ENCODE data around the gene LSS. TPM values are rescaled to one million over a fixed set of nuclear protein-coding genes. Genes with fewer than 3 reads are reported as not detected.
"Not testable (repeated sequence)": the region's sequence is repeated elsewhere in the genome, so short reads cannot be mapped to it uniquely, and the experiment has no call there.

Gene LSS
- total RNA-seq, 1 donor from 2014 or later: 69.8 TPM

DNA sequence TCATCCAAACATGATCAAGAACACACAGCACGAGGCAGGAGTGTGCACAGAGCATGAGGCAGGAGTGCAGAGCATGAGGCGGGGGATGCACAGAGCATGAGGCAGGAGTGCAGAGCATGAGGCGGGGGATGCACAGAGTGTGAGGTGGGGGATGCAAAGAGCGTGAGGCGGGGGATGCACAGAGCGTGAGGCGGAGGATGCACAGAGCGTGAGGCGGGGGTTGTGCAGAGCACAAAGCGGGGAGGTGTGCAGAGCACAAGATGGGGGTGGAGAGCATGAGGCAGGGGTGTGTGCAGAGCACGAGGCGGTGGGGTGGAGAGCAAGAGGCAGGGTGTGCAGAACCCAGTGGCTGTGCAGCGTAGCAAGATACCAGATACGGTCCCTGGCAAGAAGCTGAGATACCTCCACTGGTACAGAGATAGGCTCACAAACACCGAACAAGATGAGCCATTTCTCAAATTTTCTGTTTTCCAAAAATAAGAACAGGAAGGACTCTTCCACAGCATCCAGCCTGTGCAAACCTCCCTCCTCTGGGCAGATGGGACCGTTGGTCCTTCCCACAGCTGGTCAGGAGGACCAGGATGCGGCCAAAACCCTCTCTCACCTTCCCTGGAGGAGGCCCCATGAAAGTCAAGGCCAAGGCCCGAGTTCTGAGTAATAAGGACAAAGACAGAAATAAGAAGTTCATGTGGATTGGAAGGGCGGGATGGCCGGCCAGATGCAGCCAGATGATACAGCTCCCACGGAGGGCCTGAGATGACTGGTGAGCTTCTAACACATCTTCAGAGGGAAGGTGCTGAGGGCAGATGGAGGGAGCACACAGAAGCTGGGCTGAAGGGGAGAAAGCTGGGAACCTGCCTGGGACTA, 56.3 kb downstream of the LSS start:
- no peak for DNase-seq (ENCODE audit: low read depth, low spot score)

DNA sequence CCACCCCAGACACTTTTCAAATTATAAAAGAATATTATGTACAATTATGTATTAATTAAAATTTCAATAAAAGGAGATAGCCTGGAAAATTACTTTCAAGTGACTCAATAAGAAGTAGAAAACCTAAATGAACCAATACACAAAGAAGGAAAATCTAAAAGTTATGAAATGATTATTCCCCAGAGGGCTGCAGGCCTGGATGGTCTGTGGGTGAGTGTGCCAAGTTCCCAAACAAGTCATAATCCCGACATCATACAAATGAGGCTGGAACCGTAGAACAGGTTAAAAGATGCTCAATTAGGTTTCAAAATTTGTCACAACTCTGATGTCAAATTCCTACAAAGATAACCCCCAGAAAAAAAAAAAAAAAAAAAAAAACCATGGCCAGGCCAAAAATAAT, 57.0 kb downstream of the LSS start:
- DNase-seq (ENCODE audit: low read depth, low spot score): no peak

DNA sequence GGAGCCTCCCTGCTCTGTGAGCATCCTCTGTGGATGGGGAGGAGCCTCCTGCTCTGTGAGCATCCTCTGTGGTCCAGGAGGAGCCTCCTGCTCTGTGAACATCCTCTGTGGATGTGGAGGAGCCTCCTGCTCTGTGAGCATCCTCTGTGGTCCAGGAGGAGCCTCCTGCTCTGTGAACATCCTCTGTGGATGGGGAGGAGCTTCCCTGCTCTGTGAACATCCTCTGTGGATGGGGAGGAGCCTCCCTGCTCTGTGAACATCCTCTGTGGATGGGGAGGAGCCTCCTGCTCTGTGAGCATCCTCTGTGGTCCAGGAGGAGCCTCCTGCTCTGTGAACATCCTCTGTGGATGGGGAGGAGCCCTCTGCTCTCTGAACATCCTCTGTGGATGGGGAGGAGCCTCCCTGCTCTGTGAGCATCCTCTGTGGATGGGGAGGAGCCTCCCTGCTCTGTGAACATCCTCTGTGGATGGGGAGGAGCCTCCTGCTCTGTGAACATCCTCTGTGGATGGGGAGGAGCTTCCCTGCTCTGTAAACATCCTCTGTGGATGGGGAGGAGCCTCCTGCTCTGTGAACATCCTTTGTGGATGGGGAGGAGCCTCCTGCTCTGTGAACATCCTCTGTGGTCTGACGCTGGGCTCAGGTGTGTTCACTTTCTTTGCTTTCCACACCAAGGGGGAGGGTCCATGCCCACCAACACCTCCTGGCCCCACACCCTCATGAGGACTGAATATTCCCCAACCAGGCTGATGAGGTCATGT, 58.0 kb downstream of the LSS start:
- DNase-seq (ENCODE audit: low read depth, low spot score): not testable (repeated sequence)

DNA sequence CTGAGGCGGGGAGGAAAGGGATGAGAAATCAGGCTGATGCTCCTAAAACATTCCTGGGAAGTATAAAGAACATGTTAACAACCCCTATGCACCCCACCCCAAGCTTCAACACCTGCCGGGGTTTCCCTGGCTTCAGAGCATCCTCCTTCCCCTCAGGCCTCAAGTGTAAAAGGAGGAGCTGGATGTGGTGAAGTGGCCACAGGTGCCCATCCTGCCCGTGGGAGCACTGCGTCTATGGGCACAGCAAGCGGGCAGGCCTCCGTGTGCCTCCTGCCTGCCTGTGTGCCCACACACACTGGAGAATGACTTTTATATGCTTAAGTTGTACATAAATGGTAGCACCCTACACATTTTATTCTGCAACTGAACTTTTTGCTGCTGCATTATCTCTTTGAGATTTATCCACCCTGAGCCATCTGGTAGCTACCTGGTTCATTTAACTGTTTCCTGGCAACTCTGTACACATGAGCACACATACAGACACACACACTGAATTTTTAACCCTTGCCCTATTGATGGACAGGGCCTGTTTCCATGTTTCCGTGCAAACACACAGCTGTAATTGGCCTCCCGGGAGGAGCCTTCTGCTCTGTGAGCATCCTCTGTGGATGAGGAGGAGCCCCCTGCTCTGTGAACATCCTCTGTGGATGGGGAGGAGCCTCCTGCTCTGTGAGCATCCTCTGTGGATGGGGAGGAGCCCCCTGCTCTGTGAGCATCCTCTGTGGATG, 59.8 kb downstream of the LSS start:
- no peak for DNase-seq (ENCODE audit: low read depth, low spot score)

DNA sequence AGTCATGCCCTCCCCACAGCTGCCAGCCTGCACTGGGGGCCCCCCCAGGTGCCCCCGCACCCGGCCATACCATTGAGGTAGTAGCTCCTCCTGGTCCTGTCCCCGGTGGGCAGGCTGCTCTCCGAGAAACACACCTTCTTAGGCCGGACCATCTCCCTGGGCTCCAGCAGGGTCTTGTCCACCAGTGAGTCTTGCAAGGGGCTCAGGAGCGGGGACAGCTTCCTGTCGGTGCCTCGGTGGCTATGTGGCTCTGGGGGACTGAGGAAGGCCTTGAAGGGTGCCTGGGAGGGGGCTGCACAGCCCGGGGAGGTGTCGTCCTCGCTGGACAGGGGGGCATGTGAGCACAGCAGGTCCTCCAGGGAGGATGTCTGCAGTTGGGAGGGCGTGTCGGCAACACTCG, 60.3 kb downstream of the LSS start:
- DNase-seq (ENCODE audit: low read depth, low spot score): no peak

DNA sequence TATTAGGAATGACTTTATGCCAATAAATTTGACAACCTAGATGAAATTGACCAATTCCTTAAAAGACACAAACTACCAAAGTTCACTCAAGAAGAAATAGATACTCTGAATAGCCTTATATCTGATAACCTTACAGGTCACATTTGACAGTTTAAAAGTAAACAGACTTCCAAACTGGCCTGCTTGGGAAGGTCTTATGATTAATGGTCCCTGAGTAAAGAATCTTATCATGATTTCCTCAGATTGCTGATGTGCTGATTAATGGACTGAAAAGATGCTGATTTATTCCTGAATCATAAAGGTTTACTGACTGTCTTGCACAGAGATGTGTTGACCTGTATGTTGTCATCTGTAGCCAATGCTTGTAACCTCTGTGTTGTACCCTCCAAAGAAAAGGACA, 63.5 kb downstream of the LSS start:
- DNase-seq (ENCODE audit: low read depth, low spot score): no peak

DNA sequence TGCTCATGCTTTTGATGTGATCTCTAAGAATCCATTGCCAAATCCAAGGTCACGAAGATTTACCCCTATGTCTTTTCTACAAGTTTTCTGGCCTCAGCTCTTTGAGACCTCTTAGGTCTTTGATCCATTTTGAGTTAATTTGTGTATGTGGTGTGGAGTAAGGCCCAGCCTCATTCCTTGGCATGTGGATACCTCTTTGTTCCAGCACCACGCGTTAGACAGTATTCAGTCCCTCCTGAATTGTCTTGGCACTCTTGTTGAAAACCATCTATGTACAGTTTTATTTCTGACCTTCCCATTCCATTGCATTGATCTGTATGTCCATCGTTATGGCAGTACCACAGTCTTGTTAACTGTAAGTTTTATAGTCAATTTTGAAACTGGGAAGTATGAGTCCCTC, 65.2 kb downstream of the LSS start:
- DNase-seq (ENCODE audit: low read depth, low spot score): no peak

DNA sequence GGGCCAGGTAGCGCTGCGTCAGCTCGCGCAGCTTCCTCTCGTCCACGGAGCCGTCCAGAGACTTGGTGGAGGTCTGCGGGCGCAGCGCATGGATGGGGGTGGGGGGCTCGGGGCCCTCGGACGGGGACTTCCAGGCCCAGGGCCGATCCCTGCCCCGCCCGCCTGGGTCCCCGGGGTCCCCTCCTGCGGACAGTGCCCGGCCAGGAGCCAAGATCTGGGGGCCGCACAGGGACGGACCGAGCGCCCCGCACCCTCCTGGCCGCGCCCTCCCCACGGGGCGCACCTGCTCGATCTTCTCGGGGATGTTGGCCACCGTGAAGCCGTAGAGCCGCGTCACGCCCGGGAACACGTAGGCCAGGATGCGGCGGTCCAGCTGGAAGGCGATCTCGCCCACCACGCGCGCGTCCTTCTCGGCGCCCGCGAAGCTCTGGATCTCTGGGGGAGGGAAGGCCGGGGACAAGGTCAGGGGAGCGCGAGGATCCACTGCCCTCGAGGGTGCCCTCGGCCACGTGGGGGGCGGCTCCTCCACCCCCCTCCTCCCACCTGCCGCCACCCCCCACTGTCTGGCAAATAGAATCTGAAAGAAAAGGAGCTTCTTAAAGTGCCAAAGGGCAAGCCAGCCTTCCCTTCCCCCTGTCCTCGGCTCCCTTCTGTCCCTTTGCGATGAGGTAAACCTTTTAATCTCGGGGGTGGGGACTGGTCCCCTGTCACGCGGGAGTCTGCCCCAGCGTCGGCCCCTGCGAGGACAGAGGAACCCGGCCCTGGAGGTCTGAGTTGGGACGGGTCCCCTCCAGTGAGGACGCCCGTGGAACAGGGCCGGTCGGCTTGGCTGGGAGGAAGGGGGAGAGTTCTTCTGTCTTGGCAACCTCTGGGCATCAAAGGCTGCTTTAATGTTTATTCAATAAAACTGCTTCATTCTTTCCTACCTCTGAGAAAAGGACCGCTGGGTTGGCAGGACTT, 66.7 kb downstream of the LSS start:
- no peak for DNase-seq (ENCODE audit: low read depth, low spot score)

DNA sequence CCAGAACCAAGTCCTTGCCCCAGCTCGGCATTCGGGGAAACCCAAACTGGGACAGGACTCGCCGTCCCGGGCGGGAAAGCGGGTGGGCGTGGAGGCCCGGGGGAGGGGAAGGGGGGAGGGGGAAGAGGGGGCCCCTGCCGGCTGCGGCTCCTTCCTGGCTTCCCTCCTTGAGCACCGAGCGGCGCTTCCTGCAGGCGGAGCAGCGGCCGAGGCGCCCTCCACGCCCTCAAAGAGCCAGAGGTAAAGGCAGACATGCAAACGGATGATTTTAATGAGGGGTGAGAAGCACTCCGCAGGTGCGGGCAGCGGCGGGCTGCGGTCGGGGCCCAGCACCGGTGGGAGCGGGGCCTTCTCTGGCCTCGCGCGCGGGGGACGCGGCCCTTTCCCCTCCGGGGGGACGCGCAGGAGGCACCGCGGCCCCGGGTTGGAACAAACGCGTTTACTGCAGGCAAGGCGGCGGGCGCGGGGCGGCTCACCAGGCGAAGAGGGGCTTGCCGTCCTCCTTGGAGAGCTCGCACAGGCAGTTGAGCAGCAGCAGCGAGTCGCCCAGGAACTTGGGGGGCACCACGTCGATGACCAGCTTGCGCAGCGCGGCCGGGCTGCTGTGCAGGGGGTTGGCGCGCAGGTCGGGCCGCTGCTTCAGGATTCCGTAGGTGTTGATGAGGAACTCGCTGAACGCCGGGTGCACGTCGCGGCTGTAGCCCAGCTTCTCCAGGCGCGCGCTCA, 67.5 kb downstream of the LSS start:
- no peak for DNase-seq (ENCODE audit: low read depth, low spot score)

DNA sequence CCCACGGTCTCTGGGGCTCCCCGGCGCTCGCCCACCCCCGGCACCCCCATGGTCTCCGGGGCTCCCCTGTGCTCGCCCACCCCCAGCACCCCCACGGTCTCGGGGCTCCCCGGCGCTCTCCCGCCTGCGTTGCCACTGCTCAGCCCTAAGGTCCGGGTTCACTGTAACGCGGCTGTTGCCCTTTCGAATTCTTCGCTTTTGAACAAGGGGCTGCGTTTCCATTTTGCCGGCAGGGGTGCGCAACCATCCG, 68.0 kb downstream of the LSS start:
- no peak for DNase-seq (ENCODE audit: low read depth, low spot score)

DNA sequence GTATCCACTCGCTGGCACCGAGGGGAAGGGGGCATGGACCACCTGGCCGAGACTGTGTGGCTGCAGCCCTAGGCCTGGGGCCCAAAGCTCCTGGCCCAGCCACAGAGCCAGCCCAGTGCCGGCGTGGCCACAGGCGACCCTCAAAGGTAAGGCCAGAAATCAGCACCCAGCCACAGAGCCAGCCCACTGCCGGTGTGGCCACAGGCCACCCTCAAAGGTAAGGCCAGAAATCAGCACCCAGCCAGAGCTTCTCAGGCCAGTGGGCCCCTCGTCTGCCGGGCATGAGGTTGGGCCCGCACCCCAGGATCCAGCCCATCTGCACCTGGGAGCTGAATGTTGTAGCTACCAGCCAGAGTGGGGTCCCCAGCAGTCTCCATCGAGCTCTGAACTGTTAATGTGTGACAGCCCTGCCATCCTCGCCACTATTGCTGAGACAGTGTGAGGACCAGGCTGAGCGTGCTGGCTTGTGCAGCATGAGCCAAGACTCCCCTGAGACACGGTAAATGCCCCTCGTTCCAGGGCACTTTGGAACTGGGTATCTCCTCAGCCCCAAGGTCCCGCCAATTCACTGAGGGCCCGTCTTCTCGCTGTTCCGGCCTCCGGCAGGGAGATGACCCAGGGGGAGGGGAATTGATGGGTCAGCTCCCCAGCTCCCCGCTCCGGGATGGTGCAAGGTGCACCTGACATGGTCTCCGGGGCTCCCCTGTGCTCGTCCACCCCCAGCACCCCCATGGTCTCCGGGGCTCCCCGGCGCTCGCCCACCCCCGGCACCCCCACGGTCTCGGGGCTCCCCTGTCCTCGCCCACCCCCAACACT, 68.5 kb downstream of the LSS start:
- no peak for DNase-seq (ENCODE audit: low read depth, low spot score)

DNA sequence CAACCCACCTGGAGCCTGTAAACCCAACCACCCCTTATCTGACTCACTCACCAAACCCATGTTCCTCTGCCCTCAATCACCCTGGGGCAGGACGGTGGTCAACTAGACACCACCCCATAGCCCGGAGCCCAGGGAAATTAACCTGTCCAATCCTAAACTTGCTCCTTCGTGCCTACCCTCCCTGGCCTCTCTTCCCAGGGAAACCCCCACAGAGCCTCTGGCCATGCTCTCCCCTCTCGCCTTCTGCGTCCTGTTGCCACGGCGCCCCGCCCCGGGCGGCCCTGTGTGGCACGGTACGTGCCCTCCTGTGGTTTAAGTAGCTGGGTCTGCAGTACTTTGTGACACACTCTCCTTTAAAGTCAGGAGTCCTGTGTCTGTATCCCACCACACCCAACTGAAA, 69.2 kb downstream of the LSS start:
- DNase-seq (ENCODE audit: low read depth, low spot score): no peak

DNA sequence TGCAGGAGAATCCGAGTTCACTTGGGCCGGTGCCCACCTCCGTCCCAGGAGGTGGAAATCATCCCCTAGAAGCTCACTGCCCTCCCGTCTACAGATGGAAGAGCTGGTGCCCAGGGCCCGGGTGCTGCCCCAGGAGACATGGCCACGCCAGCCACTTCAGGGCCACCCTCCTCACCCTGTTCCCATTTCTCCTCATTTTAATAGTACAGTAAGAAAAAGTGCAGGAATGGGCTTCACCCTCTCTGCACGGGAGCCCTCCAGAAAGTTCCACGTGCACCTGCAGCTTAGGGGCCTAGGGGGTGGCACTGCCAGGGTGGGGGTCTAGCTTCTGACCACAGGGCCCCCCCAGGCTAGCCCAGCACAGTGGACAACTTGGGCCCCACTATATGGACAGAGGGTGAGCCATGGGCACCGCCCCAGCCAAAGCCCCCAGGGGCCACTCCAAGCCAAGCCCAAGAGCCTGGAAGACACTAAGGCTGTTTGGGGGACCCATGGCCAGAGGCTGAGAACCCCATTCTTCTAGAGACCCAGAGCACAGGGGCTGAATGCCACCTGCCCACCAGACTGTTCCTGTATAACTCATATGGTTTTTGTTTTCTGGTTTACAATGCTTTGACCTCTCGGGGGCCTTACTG, 69.8 kb downstream of the LSS start:
- no peak for DNase-seq (ENCODE audit: low read depth, low spot score)

DNA sequence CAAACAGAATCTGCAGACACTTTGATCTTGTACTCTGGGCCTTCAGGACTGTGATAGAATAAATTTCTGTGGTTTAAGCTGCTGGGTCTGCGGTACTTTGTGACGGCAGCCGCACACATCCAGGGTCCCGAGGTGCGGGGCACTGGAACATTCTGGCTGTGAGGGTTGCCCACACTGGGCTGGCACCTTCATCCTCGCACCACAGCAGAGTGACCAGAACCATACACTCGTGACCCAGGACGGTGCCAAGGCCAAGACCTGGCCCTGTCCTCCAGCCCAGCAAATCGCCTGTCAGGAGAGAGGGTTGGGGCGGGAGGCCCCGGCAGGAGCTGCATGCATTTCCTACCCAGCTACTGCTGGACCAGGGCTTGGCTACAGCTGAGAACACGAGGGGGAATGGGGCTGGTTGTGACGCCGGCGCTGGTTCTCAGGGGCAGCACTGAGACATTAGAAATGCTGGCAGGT, 70.6 kb downstream of the LSS start:
- no peak for DNase-seq (ENCODE audit: low read depth, low spot score)

DNA sequence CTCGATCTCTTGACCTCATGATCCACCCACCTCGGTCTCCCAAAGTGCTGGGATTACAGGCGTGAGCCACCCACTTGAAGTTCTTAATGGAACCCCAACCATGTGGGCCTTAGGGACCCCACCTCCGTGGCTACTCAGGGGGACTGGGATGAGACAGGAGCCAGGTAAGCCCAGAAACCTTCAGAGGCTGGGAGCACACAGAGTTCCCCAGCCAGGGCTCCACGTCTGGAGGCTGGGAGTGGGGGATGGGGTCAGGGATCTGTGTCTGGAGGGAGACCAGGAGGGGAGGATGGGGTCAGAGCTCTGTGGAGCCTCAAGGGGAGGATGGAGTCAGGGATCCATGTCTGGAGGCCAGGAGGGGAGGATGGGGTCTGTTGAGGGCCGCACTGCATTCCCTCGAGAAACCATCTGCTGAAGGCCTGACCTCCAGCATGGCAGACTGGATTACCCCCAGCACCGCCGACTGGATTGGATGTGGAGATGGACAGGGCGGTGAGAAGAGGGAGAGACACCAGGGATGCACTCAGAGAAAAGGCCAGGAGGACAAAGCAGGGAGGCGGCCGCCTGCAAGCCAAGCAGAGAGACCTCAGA, 71.1 kb downstream of the LSS start:
- no peak for DNase-seq (ENCODE audit: low read depth, low spot score)

DNA sequence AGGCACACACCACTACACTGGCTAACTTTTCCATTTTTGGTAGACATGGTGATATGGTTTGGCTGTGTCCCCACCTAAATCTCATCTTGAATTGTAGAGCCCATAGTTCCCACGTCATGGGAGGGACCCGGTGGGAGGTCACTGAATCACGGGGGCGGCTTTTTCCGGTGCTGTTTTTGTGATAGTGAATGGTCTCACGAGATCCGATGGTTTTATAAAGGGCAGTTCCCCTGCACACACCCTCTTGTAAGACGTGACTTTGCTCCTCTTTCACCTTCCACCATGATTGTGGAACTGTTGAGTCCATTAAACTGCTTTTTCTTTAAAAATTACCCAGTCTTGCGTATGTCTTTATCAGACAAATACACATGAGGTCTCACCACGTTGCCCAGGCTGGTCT, 71.9 kb downstream of the LSS start:
- DNase-seq (ENCODE audit: low read depth, low spot score): no peak

DNA sequence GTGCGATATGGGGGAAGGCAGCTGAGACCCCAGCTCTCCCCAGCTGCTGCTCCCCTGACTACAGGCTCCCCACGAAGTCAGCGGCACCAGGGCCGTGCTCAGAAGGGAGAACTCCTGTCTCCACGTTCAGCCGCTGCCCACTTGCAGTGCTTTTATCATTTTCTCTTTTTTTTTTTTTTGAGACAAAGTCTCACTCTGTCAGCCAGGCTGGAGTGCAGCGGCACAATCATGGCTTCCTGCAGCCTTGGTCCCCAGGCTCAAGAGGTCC, 72.3 kb downstream of the LSS start:
- no peak for DNase-seq (ENCODE audit: low read depth, low spot score)

DNA sequence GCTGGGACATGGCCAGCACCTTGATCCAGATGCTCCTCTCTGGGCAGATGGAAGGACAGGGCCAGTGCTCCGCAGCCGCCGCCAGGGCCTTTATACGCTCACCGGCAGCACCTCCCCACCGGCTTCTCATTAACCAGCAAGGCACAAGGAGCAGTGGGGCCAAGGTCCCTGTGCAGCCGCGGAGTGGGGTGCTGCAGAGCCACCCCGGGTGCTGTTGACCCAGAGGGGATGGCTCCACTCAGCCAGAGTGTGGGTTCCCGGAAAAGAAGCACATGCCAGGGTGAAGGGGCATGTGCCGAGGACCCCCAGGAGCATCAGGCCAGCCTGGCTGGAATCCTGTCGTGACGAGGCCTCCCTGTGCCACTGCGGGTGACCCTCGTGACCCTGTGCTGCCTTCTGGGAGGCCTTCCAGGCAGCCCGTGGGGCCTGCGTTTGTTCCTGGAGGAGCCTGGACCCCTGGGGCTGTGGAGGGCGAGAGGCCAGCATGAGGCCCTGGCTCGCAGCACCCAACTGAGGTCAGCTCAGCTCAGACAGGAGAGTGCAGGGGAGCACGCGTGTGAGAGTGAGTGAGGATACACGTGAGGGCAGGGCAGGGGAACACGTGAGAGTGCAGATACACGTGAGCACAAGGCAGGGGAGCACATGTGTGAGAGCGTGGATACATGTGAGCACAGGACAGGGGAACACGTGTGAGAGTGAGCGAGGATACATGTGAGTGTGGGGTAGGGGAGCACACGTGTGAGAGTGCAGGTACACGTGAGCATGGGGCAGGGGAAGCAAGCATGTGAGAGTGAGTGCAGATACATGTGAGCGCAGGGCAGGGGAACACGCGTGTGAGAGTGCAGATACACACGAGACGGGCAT, 72.8 kb downstream of the LSS start, which contains the start of gene FTCD:
TSS of gene FTCD (minus strand) at position 66 of the 864 bp plus-strand sequence. CDS start at position 10, 56 bp downstream.
- DNase-seq (ENCODE audit: low read depth, low spot score): no peak
